Naive B cell (primary cell): ENCODE data around the gene KRT20. TPM values are rescaled to one million over a fixed set of nuclear protein-coding genes. Genes with fewer than 3 reads are reported as not detected.
"Not testable (repeated sequence)": the region's sequence is repeated elsewhere in the genome, so short reads cannot be mapped to it uniquely, and the experiment has no call there.

Source experiments
- ATAC-seq, 2 donors: fragments of 150-1000 bp; cut with Tn5 transposase; 2 replicates each; pipeline ENCODE4 v1.10.0; 2021; ENCODE audit warnings: low read depth in 2 of 2, mild to moderate bottlenecking in 2 of 2, moderate library complexity in 2 of 2
- DNase-seq: peaks from one replicate; pipeline ENCODE4 v3.0.0; 2022
- H3K27ac Mint-ChIP-seq, 6 donors: one replicate each; pipeline ENCODE4 v1.8.0; 2020 to 2022; ENCODE audit warnings: mild to moderate bottlenecking in 6 of 6, mixed read lengths in 6 of 6, moderate library complexity in 5 of 6, inconsistent platforms in 2 of 6
- H3K27me3 Mint-ChIP-seq, 3 donors: one replicate each; pipeline ENCODE4 v1.8.0; 2021 to 2022; ENCODE audit warnings: mixed read lengths in 3 of 3, mild to moderate bottlenecking in 1 of 3
- H3K36me3 Mint-ChIP-seq, 2 donors: one replicate each; pipeline ENCODE4 v1.8.0; 2020 to 2022; ENCODE audit warnings: mixed read lengths in 2 of 2, inconsistent platforms in 1 of 2, mild to moderate bottlenecking in 1 of 2
- H3K4me1 Mint-ChIP-seq, 3 donors: one replicate each; pipeline ENCODE4 v1.8.0; 2020 to 2022; ENCODE audit warnings: mixed read lengths in 3 of 3, inconsistent platforms in 1 of 3, mild to moderate bottlenecking in 1 of 3, moderate library complexity in 1 of 3
- H3K4me3 Mint-ChIP-seq, 8 donors: one replicate each; pipeline ENCODE4 v1.8.0; 2020 to 2022; ENCODE audit warnings: mild to moderate bottlenecking in 8 of 8, mixed read lengths in 8 of 8, moderate library complexity in 8 of 8, inconsistent platforms in 2 of 8
- H3K9me3 Mint-ChIP-seq, 7 donors: one replicate each; pipeline ENCODE4 v1.8.0; 2020 to 2022; ENCODE audit warnings: mixed read lengths in 7 of 7, mild to moderate bottlenecking in 5 of 7, inconsistent platforms in 2 of 7, moderate library complexity in 1 of 7
- polyA plus RNA-seq, 6 donors: library from polyadenylated mRNA; unstranded; fragments of 300-500 nt; fragmentation: Illumina TruSeq; gene quantifications; one replicate each; pipeline ENCODE4 v1.2.3, GENCODE V29; 2021; ENCODE audit warnings: low read depth in 6 of 6

Gene KRT20
- polyA plus RNA-seq, result not detected

GRCh38 chr17:40884708-40885512 lies at the start of gene KRT20:
Gene KRT20, minus strand, starts transcription at chr17:40885242. Its CDS starts 57 bp downstream, at chr17:40885185.
- peaks cover 20 to 47% (median 45%) of the 10 kb centered on the region in 3 donors for H3K27me3 Mint-ChIP-seq
- peaks cover 0 to 10% (median 9%) of the 10 kb centered on the region in 3 donors for H3K4me1 Mint-ChIP-seq
- H3K36me3 Mint-ChIP-seq, result no peaks in the 10 kb centered on the region
- ATAC-seq, result no peak
- no peak within 1 kb of the TSS for H3K27ac Mint-ChIP-seq
- DNase-seq, result no peak
- H3K4me3 Mint-ChIP-seq, result no peak within 1 kb of the TSS
- H3K9me3 Mint-ChIP-seq, result no peaks in the 10 kb centered on the region

GRCh38 chr17:40932608-40933007 lies 47.6 kb upstream of the KRT20 start:
- peak overlapping the region in 1 of 6 donors; percentile 37 for H3K27ac Mint-ChIP-seq

GRCh38 chr17:40931311-40931710 lies 46.3 kb upstream of the KRT20 start:
- no peaks in the 10 kb centered on the region for H3K4me1 Mint-ChIP-seq
- no peak for DNase-seq
- H3K27ac Mint-ChIP-seq, result peak overlapping the region in 1 of 6 donors; percentile 7
- no peak for ATAC-seq
- H3K4me3 Mint-ChIP-seq, result no peak overlapping the region
- H3K27me3 Mint-ChIP-seq, result peaks cover 34 to 51% (median 45%) of the 10 kb centered on the region in 3 donors
- no peaks in the 10 kb centered on the region for H3K36me3 Mint-ChIP-seq
- H3K9me3 Mint-ChIP-seq, result no peaks in the 10 kb centered on the region

More at GRCh38 chr17:40932608-40933007, 47.6 kb upstream of the KRT20 start:
- DNase-seq (no peak), ATAC-seq (no peak)
- H3K36me3 Mint-ChIP-seq, result no peaks in the 10 kb centered on the region
- H3K4me1 Mint-ChIP-seq, result no peaks in the 10 kb centered on the region
- no peaks in the 10 kb centered on the region for H3K9me3 Mint-ChIP-seq
- H3K4me3 Mint-ChIP-seq, result no peak overlapping the region
- H3K27me3 Mint-ChIP-seq, result peaks cover 25 to 48% (median 40%) of the 10 kb centered on the region in 3 donors

DNA sequence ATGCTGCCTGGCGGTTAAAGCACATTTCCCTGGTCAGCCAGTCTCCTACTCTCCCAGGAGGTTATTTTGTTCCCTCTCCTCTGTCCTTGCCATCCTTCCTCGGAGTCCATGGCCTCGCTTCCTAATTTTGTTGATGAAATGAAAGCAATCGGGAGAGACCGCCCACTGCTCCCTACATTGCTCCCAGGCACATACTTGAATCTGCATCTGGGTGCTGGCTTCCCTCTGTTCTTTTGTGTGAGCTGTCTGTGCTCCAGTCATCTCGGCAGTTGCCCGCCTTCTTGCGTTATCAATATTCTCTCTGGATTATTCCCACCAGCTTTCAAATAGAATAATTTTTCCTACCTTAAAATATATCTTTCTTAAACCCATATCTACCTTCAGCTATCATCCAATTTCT lies 41.3 kb upstream of the KRT20 start:
- H3K4me3 Mint-ChIP-seq, result peak overlapping the region in 1 of 8 donors; percentile 85
- H3K9me3 Mint-ChIP-seq, result no peaks in the 10 kb centered on the region
- no peaks in the 10 kb centered on the region for H3K4me1 Mint-ChIP-seq
- H3K27me3 Mint-ChIP-seq, result peaks cover 29 to 52% (median 41%) of the 10 kb centered on the region in 3 donors
- H3K36me3 Mint-ChIP-seq, result no peaks in the 10 kb centered on the region
- DNase-seq (no peak), ATAC-seq (no peak)
- no peak overlapping the region for H3K27ac Mint-ChIP-seq

- Mint-ChIP-seq H3K4me3 (no peak overlapping the region), H3K9me3 (no peaks in the 10 kb centered on the region), H3K27me3 (peaks cover 21 to 52% (median 30%) of the 10 kb centered on the region in 3 donors), H3K36me3 (no peaks in the 10 kb centered on the region), H3K27ac (peak overlapping the region in 2 of 6 donors; percentile 7 to 50), H3K4me1 (no peaks in the 10 kb centered on the region)
- no peak for ATAC-seq
- DNase-seq, result no peak
Observed at GRCh38 chr17:40922239-40922638, 37.2 kb upstream of the KRT20 start.

- H3K9me3 Mint-ChIP-seq, result no peaks in the 10 kb centered on the region
- H3K4me1 Mint-ChIP-seq, result peaks cover 0 to 3% (median 0%) of the 10 kb centered on the region in 3 donors
- no peak overlapping the region for H3K27ac Mint-ChIP-seq
- H3K36me3 Mint-ChIP-seq, result no peaks in the 10 kb centered on the region
- no peak for ATAC-seq
- no peak for DNase-seq
- H3K27me3 Mint-ChIP-seq, result peaks cover 9 to 39% (median 19%) of the 10 kb centered on the region in 3 donors
- H3K4me3 Mint-ChIP-seq, result no peak overlapping the region
Observed at GRCh38 chr17:40921026-40921425, 36.0 kb upstream of the KRT20 start.

DNA sequence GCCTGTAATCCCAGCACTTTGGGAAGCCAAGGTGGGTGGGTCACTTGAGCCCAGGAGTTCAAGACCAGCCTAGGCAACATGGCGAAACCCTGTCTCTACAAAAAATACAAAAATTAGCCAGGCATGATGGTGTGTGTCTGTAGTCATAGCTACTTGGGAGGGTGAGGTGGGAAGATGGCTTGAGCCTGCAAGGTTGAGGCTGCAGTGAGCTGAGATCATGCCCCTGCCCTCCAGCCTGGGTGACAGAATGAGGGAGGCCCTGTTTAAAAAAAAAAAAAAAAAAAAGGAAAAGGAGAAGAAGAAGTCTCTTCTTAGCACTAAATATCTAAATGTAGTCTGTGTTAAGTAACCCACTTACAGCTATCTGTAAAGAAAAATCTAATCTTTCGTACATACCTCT lies 32.1 kb upstream of the KRT20 start:
- not testable (repeated sequence) for H3K9me3 Mint-ChIP-seq, ATAC-seq
- peak overlapping the region in 1 of 6 donors; percentile 56 for H3K27ac Mint-ChIP-seq

GRCh38 chr17:40916366-40916765 lies 31.3 kb upstream of the KRT20 start:
- Mint-ChIP-seq H3K4me1 (peaks cover 8 to 14% (median 8%) of the 10 kb centered on the region in 3 donors), H3K36me3 (no peaks in the 10 kb centered on the region), H3K9me3 (no peaks in the 10 kb centered on the region), H3K27ac (no peak overlapping the region), H3K27me3 (peaks cover 0 to 14% (median 10%) of the 10 kb centered on the region in 3 donors), H3K4me3 (no peak overlapping the region)
- DNase-seq (no peak), ATAC-seq (no peak)

More for the DNA sequence above, 32.1 kb upstream of the KRT20 start:
- not testable (repeated sequence) for DNase-seq, H3K36me3 Mint-ChIP-seq, H3K4me3 Mint-ChIP-seq
- peaks cover 8 to 14% (median 8%) of the 10 kb centered on the region in 3 donors for H3K4me1 Mint-ChIP-seq
- H3K27me3 Mint-ChIP-seq, result peaks cover 0 to 16% (median 12%) of the 10 kb centered on the region in 3 donors

- no peaks in the 10 kb centered on the region for H3K36me3 Mint-ChIP-seq
- no peak overlapping the region for H3K27ac Mint-ChIP-seq
- H3K4me1 Mint-ChIP-seq, result peaks cover 8 to 14% (median 8%) of the 10 kb centered on the region in 3 donors
- no peak for DNase-seq
- ATAC-seq, result peak in 1 of 2 donors; percentile 30
- H3K4me3 Mint-ChIP-seq, result no peak overlapping the region
- H3K27me3 Mint-ChIP-seq, result peaks cover 0 to 11% (median 7%) of the 10 kb centered on the region in 3 donors
- no peaks in the 10 kb centered on the region for H3K9me3 Mint-ChIP-seq
Observed at GRCh38 chr17:40915721-40916256, 30.7 kb upstream of the KRT20 start.

DNA sequence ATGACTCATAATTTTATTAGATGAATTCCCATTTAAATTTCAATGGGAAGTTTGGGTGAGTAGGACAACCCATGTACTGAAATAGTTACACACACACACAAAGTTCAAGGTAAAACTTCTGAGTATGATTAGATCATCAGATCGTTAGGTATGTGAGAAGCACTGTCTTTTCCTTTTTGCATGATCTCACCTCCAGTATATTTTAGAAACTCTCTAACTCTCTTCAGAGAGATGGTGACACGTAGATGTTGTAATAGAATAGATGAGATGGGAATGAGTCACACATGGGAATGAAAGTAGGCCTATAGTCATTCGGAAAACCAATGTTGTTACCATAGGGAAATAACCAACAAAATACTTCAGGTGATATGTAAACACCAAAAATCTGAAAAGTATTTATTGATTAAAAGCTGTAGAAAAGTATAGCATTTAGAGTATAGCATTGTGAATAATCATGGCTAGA lies 30.2 kb upstream of the KRT20 start:
- no peaks in the 10 kb centered on the region for H3K9me3 Mint-ChIP-seq

GRCh38 chr17:40914075-40914855 lies 29.2 kb upstream of the KRT20 start:
- Mint-ChIP-seq H3K9me3 (no peaks in the 10 kb centered on the region), H3K36me3 (no peaks in the 10 kb centered on the region), H3K27me3 (peaks cover 0 to 13% (median 4%) of the 10 kb centered on the region in 3 donors), H3K27ac (no peak overlapping the region), H3K4me1 (peaks cover 8 to 14% (median 8%) of the 10 kb centered on the region in 3 donors), H3K4me3 (no peak overlapping the region)
- no peak for ATAC-seq
- DNase-seq, result no peak

More for the DNA sequence above, 30.2 kb upstream of the KRT20 start:
- Mint-ChIP-seq H3K4me1 (peaks cover 8 to 14% (median 8%) of the 10 kb centered on the region in 3 donors), H3K36me3 (no peaks in the 10 kb centered on the region), H3K27me3 (peaks cover 0 to 11% (median 7%) of the 10 kb centered on the region in 3 donors), H3K4me3 (no peak overlapping the region), H3K27ac (peak overlapping the region in 1 of 6 donors; percentile 65)
- ATAC-seq (no peak), DNase-seq (no peak)

GRCh38 chr17:40912486-40913210 lies 27.6 kb upstream of the KRT20 start:
- Mint-ChIP-seq H3K4me3 (no peak overlapping the region), H3K36me3 (no peaks in the 10 kb centered on the region), H3K27ac (peak overlapping the region in 1 of 6 donors; percentile 63), H3K27me3 (peaks cover 13 to 24% (median 14%) of the 10 kb centered on the region in 3 donors), H3K4me1 (peaks cover 8 to 14% (median 8%) of the 10 kb centered on the region in 3 donors), H3K9me3 (no peaks in the 10 kb centered on the region)
- no peak for ATAC-seq
- DNase-seq, result no peak
